Measurements from ENCODE around the gene NECTIN2.

DNA sequence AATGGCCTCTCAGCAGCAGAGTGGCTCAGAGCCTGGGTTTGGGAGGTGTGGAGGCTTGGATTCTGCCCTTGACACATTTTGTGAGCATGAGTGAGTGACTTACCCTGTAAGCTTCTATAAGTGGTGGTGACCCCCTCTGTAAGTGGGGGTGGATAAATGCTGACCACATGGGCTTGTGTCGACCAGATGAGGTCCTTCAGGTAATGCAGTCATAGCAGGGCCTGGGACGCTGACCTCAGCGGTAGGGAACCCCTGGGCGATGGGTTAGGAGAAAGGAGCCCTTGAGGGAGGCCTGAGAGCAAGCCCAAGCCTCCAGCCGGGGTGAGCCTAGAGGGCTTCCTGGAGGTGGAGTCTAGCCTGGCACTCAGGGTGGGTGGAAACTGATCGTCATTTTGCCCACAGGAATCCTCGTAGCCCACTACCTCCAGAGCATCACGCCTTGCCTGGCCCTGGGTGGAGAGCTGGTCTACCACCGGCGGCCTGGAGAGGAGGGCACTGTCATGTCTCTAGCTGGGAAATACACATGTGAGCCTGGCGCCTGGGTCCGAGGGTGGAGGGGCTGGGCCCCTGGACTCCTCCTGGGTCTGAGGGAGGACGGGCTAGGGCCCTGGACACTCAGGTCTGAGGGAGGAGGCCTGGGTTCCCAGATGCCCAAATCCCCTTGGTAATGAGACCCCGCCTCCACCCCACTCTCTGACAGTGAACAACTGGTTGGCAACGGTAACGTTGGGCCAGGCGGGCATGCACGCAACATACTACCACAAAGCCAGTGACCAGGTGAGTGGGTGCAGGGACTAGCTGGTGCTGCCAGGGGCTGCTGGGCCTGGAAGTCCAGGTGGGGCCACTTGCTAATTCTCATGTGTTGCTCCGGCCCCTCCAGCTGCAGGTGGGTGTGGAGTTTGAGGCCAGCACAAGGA lies 54.5 kb downstream of the NECTIN2 start:
- TF ChIP-seq, protein P1, sequence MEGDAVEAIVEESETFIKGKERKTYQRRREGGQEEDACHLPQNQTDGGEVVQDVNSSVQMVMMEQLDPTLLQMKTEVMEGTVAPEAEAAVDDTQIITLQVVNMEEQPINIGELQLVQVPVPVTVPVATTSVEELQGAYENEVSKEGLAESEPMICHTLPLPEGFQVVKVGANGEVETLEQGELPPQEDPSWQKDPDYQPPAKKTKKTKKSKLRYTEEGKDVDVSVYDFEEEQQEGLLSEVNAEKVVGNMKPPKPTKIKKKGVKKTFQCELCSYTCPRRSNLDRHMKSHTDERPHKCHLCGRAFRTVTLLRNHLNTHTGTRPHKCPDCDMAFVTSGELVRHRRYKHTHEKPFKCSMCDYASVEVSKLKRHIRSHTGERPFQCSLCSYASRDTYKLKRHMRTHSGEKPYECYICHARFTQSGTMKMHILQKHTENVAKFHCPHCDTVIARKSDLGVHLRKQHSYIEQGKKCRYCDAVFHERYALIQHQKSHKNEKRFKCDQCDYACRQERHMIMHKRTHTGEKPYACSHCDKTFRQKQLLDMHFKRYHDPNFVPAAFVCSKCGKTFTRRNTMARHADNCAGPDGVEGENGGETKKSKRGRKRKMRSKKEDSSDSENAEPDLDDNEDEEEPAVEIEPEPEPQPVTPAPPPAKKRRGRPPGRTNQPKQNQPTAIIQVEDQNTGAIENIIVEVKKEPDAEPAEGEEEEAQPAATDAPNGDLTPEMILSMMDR (IDR thresholded peaks at IDR 0.05): no peak
- TF ChIP-seq, protein P2, sequence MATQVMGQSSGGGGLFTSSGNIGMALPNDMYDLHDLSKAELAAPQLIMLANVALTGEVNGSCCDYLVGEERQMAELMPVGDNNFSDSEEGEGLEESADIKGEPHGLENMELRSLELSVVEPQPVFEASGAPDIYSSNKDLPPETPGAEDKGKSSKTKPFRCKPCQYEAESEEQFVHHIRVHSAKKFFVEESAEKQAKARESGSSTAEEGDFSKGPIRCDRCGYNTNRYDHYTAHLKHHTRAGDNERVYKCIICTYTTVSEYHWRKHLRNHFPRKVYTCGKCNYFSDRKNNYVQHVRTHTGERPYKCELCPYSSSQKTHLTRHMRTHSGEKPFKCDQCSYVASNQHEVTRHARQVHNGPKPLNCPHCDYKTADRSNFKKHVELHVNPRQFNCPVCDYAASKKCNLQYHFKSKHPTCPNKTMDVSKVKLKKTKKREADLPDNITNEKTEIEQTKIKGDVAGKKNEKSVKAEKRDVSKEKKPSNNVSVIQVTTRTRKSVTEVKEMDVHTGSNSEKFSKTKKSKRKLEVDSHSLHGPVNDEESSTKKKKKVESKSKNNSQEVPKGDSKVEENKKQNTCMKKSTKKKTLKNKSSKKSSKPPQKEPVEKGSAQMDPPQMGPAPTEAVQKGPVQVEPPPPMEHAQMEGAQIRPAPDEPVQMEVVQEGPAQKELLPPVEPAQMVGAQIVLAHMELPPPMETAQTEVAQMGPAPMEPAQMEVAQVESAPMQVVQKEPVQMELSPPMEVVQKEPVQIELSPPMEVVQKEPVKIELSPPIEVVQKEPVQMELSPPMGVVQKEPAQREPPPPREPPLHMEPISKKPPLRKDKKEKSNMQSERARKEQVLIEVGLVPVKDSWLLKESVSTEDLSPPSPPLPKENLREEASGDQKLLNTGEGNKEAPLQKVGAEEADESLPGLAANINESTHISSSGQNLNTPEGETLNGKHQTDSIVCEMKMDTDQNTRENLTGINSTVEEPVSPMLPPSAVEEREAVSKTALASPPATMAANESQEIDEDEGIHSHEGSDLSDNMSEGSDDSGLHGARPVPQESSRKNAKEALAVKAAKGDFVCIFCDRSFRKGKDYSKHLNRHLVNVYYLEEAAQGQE (IDR thresholded peaks at IDR 0.05; ENCODE audit: insufficient read depth in 1 of 2, low read depth in 2 of 2, low read length in 1 of 2): no peak
